Activated naive CD8-positive, alpha-beta T cell (primary cell): ENCODE results near the gene CCDC127.
A peak's percentile ranks its signal among the peaks of the same experiment; 100 is the strongest.
"Not testable (repeated sequence)": the region's sequence is repeated elsewhere in the genome, so short reads cannot be mapped to it uniquely, and the experiment has no call there.

Experiments used
- H3K27ac Mint-ChIP-seq: one replicate; pipeline ENCODE4 v1.8.0; 2021; ENCODE audit warnings: mixed read lengths
- H3K27me3 Mint-ChIP-seq: one replicate; pipeline ENCODE4 v1.8.0; 2021; ENCODE audit warnings: mixed read lengths
- H3K36me3 Mint-ChIP-seq: one replicate; pipeline ENCODE4 v1.8.0; 2021; ENCODE audit warnings: mixed read lengths
- H3K4me1 Mint-ChIP-seq: one replicate; pipeline ENCODE4 v1.8.0; 2021; ENCODE audit warnings: low read depth, mixed read lengths
- H3K4me3 Mint-ChIP-seq: one replicate; pipeline ENCODE4 v1.8.0; 2021; ENCODE audit warnings: mild to moderate bottlenecking, mixed read lengths
- H3K9me3 Mint-ChIP-seq: one replicate; pipeline ENCODE4 v1.8.0; 2021; ENCODE audit warnings: low read depth, mixed read lengths

CCDC127 gene

GRCh38 chr5:217494-218456 lies at the start of gene CCDC127, which contains the start of gene SDHA:
TSS of gene CCDC127 (minus strand) at chr5:218153. CDS start at chr5:216849, 1,304 bp downstream.
TSS of gene SDHA (plus strand) at chr5:218320. CDS start at chr5:218356, 36 bp downstream.
- Mint-ChIP-seq H3K27ac (peak within 1 kb of the TSS; percentile 94), H3K4me3 (peak within 1 kb of the TSS; percentile 96)
- not testable (repeated sequence) for H3K36me3 Mint-ChIP-seq

GRCh38 chr5:267716-268115 lies 49.8 kb upstream of the CCDC127 start:
- H3K4me1 Mint-ChIP-seq, result peaks cover 11% of the 10 kb centered on the region
- H3K9me3 Mint-ChIP-seq, result no peaks in the 10 kb centered on the region
- H3K36me3 Mint-ChIP-seq, result peaks cover 2% of the 10 kb centered on the region
- H3K27ac Mint-ChIP-seq, result peak overlapping the region; percentile 41
- no peaks in the 10 kb centered on the region for H3K27me3 Mint-ChIP-seq
- H3K4me3 Mint-ChIP-seq, result no peak overlapping the region

More at GRCh38 chr5:217494-218456, at the start of gene CCDC127, which contains the start of gene SDHA:
- H3K9me3 Mint-ChIP-seq, H3K27me3 Mint-ChIP-seq: not testable (repeated sequence)
- H3K4me1 Mint-ChIP-seq, result peaks cover 59% of the 10 kb centered on the region

- not testable (repeated sequence) for H3K4me1 Mint-ChIP-seq, H3K36me3 Mint-ChIP-seq, H3K9me3 Mint-ChIP-seq, H3K4me3 Mint-ChIP-seq, H3K27me3 Mint-ChIP-seq
- peak overlapping the region; percentile 16 for H3K27ac Mint-ChIP-seq
These were observed 48.5 kb upstream of the CCDC127 start for GRCh38 chr5:266311-267026.

GRCh38 chr5:264338-264737 lies 46.4 kb upstream of the CCDC127 start:
- no peak overlapping the region for H3K27ac Mint-ChIP-seq
- H3K9me3 Mint-ChIP-seq, result no peaks in the 10 kb centered on the region
- H3K27me3 Mint-ChIP-seq, result no peaks in the 10 kb centered on the region
- H3K36me3 Mint-ChIP-seq, result no peaks in the 10 kb centered on the region
- H3K4me3 Mint-ChIP-seq, result no peak overlapping the region
- no peaks in the 10 kb centered on the region for H3K4me1 Mint-ChIP-seq

GRCh38 chr5:263275-263974 lies 45.5 kb upstream of the CCDC127 start:
- H3K27ac Mint-ChIP-seq, H3K4me1 Mint-ChIP-seq, H3K36me3 Mint-ChIP-seq, H3K27me3 Mint-ChIP-seq, H3K4me3 Mint-ChIP-seq, H3K9me3 Mint-ChIP-seq: not testable (repeated sequence)

- H3K4me3 Mint-ChIP-seq, result no peak overlapping the region
- H3K9me3 Mint-ChIP-seq, result no peaks in the 10 kb centered on the region
- H3K27me3 Mint-ChIP-seq, result no peaks in the 10 kb centered on the region
- no peak overlapping the region for H3K27ac Mint-ChIP-seq
- H3K36me3 Mint-ChIP-seq, result peaks cover 10% of the 10 kb centered on the region
- peaks cover 4% of the 10 kb centered on the region for H3K4me1 Mint-ChIP-seq
These were observed 39.2 kb upstream of the CCDC127 start for GRCh38 chr5:257148-257547.

- H3K27ac Mint-ChIP-seq, H3K4me3 Mint-ChIP-seq, H3K27me3 Mint-ChIP-seq, H3K9me3 Mint-ChIP-seq, H3K4me1 Mint-ChIP-seq, H3K36me3 Mint-ChIP-seq: not testable (repeated sequence)
These were observed 38.4 kb upstream of the CCDC127 start for GRCh38 chr5:256347-256746.

GRCh38 chr5:255116-255515 lies 37.2 kb upstream of the CCDC127 start:
- not testable (repeated sequence) for H3K4me3 Mint-ChIP-seq, H3K27me3 Mint-ChIP-seq, H3K9me3 Mint-ChIP-seq, H3K27ac Mint-ChIP-seq, H3K4me1 Mint-ChIP-seq
- peaks cover 10% of the 10 kb centered on the region for H3K36me3 Mint-ChIP-seq

- H3K36me3 Mint-ChIP-seq, result peaks cover 13% of the 10 kb centered on the region
- not testable (repeated sequence) for H3K9me3 Mint-ChIP-seq, H3K4me1 Mint-ChIP-seq, H3K27ac Mint-ChIP-seq, H3K4me3 Mint-ChIP-seq, H3K27me3 Mint-ChIP-seq
These were observed 36.4 kb upstream of the CCDC127 start for GRCh38 chr5:254322-254721.

GRCh38 chr5:252546-252945 lies 34.6 kb upstream of the CCDC127 start:
- H3K9me3 Mint-ChIP-seq, result no peaks in the 10 kb centered on the region
- peaks cover 16% of the 10 kb centered on the region for H3K36me3 Mint-ChIP-seq
- peak overlapping the region; percentile 43 for H3K27ac Mint-ChIP-seq
- no peaks in the 10 kb centered on the region for H3K27me3 Mint-ChIP-seq
- peak overlapping the region; percentile 5 for H3K4me3 Mint-ChIP-seq
- peaks cover 6% of the 10 kb centered on the region for H3K4me1 Mint-ChIP-seq

GRCh38 chr5:251975-252374 lies 34.0 kb upstream of the CCDC127 start:
- H3K36me3 Mint-ChIP-seq, result peaks cover 13% of the 10 kb centered on the region

GRCh38 chr5:251538-251937 lies 33.6 kb upstream of the CCDC127 start:
- H3K27me3 Mint-ChIP-seq, H3K27ac Mint-ChIP-seq, H3K9me3 Mint-ChIP-seq, H3K4me1 Mint-ChIP-seq, H3K4me3 Mint-ChIP-seq: not testable (repeated sequence)
- peaks cover 13% of the 10 kb centered on the region for H3K36me3 Mint-ChIP-seq

More at GRCh38 chr5:251975-252374, 34.0 kb upstream of the CCDC127 start:
- not testable (repeated sequence) for H3K27ac Mint-ChIP-seq, H3K9me3 Mint-ChIP-seq, H3K4me3 Mint-ChIP-seq, H3K4me1 Mint-ChIP-seq, H3K27me3 Mint-ChIP-seq

GRCh38 chr5:251016-251415 lies 33.1 kb upstream of the CCDC127 start:
- H3K27ac Mint-ChIP-seq, H3K9me3 Mint-ChIP-seq, H3K4me3 Mint-ChIP-seq, H3K4me1 Mint-ChIP-seq, H3K27me3 Mint-ChIP-seq: not testable (repeated sequence)
- peaks cover 11% of the 10 kb centered on the region for H3K36me3 Mint-ChIP-seq

- H3K9me3 Mint-ChIP-seq, H3K4me1 Mint-ChIP-seq, H3K27ac Mint-ChIP-seq, H3K27me3 Mint-ChIP-seq, H3K4me3 Mint-ChIP-seq: not testable (repeated sequence)
- peaks cover 11% of the 10 kb centered on the region for H3K36me3 Mint-ChIP-seq
These were observed 32.4 kb upstream of the CCDC127 start for GRCh38 chr5:250396-250795.

- not testable (repeated sequence) for H3K27me3 Mint-ChIP-seq
These were observed 27.8 kb upstream of the CCDC127 start for GRCh38 chr5:245717-246116.

More at GRCh38 chr5:245717-246116, 27.8 kb upstream of the CCDC127 start:
- H3K9me3 Mint-ChIP-seq, H3K27ac Mint-ChIP-seq, H3K4me3 Mint-ChIP-seq: not testable (repeated sequence)
- Mint-ChIP-seq H3K4me1 (peaks cover 21% of the 10 kb centered on the region), H3K36me3 (peaks cover 21% of the 10 kb centered on the region)
